GM15510 (cell line): ENCODE measurements around the gene GLRX3.
A peak's percentile ranks its signal among the peaks of the same experiment; 100 is the strongest.

ENCODE experiments used
- POLR2A ChIP-seq: IDR thresholded peaks from 3 replicates; pipeline ENCODE4 v1.6.1; 2011; ENCODE audit warnings: borderline replicate concordance; ENCODE audit not compliant: insufficient read length; ENCODE audit errors: extremely low read depth

Gene GLRX3

GRCh38 chr10:130136226-130137089 lies at the start of gene GLRX3:
GLRX3 (plus strand) TSS chr10:130136391; CDS start chr10:130136421, 30 bp downstream.
- TF ChIP-seq POLR2A, result peak; percentile 84

GRCh38 chr10:130099344-130099743 lies 36.8 kb upstream of the GLRX3 start:
- no peak for TF ChIP-seq POLR2A

- TF ChIP-seq POLR2A, result no peak
These were observed 30.5 kb upstream of the GLRX3 start for GRCh38 chr10:130105724-130106123.

GRCh38 chr10:130108934-130109604 lies 27.1 kb upstream of the GLRX3 start:
- TF ChIP-seq POLR2A, result no peak

- no peak for TF ChIP-seq POLR2A
These were observed 26.4 kb upstream of the GLRX3 start for GRCh38 chr10:130109796-130110245.

- peak; percentile 86 for TF ChIP-seq POLR2A
These were observed 25.7 kb upstream of the GLRX3 start, which contains the start of gene C10orf143 for GRCh38 chr10:130110246-130111112. C10orf143 (minus strand) TSS chr10:130110830; CDS start chr10:130110772, 58 bp downstream.

- peak; percentile 77 for TF ChIP-seq POLR2A
These were observed 24.9 kb upstream of the GLRX3 start for GRCh38 chr10:130111113-130111851.

GRCh38 chr10:130111852-130112180 lies 24.4 kb upstream of the GLRX3 start:
- no peak for TF ChIP-seq POLR2A

GRCh38 chr10:130112821-130113220 lies 23.4 kb upstream of the GLRX3 start:
- TF ChIP-seq POLR2A, result no peak

- TF ChIP-seq POLR2A, result no peak
These were observed 14.6 kb upstream of the GLRX3 start for GRCh38 chr10:130121486-130122079.

GRCh38 chr10:130127364-130128061 lies 8.7 kb upstream of the GLRX3 start:
- no peak for TF ChIP-seq POLR2A

- TF ChIP-seq POLR2A, result no peak
These were observed 8.0 kb upstream of the GLRX3 start for GRCh38 chr10:130128062-130128781.
